PC-9 (cell line): ENCODE measurements around the gene AP2M1. TPM values are rescaled to one million over a fixed set of nuclear protein-coding genes. Genes with fewer than 3 reads are reported as not detected.

Source experiments
- BruUV-seq: library from RNA; stranded (reverse); fragments of 400-500 nt; replicated peaks from 2 replicates; lab custom pipeline; 2021; lab: Mats Ljungman, UMichigan
- CTCF ChIA-PET: fragments of 300-600 bp; sonication (Branson Sonifier 250); formaldehyde crosslinking; loops from one replicate; lab custom pipeline; 2022; ENCODE audit warnings: antibody characterized with exemption; lab: Charles Lee
- POLR2A ChIA-PET: fragments of 300-600 bp; sonication (Branson Sonifier 250); formaldehyde crosslinking; loops from one replicate; lab custom pipeline; 2022; ENCODE audit warnings: antibody characterized with exemption; ENCODE audit not compliant: unreplicated experiment; lab: Charles Lee
- DNase-seq, 2 experiments: peaks; one replicate each; pipeline versions ENCODE4 v3.0.0 to v3.0.0-alpha.2; 2015 to 2022; ENCODE audit warnings: mixed read lengths in 1 of 2
- H2AFZ ChIP-seq: fragments of 200-600 bp; sonication (generic); 2 replicates; pipeline ENCODE4 v1.8.1; 2017; ENCODE audit warnings: antibody characterized with exemption
- H3F3A ChIP-seq: fragments of 200-600 bp; sonication (generic); 2 replicates; pipeline ENCODE4 v1.8.1; 2017; ENCODE audit warnings: antibody characterized with exemption, mild to moderate bottlenecking, low read depth; ENCODE audit not compliant: insufficient read depth
- H3K27ac ChIP-seq: fragments of 200-600 bp; sonication (generic); 2 replicates; pipeline ENCODE4 v1.6.1; 2016; ENCODE audit warnings: mixed run types
- H3K27me3 ChIP-seq: fragments of 200-600 bp; sonication (generic); 2 replicates; pipeline ENCODE4 v1.6.1; 2016; ENCODE audit warnings: low read depth, mixed run types; ENCODE audit not compliant: insufficient read depth
- H3K36me3 ChIP-seq: fragments of 200-600 bp; sonication (generic); 2 replicates; pipeline ENCODE4 v1.6.1; 2016; ENCODE audit warnings: low read depth, mixed run types
- H3K4me1 ChIP-seq: fragments of 200-600 bp; sonication (generic); replicated peaks from 2 replicates; pipeline ENCODE4 v1.6.1; 2016; ENCODE audit warnings: mixed run types; ENCODE audit not compliant: insufficient read depth
- H3K4me2 ChIP-seq: fragments of 200-600 bp; sonication (generic); 2 replicates; pipeline ENCODE4 v1.6.1; 2017; ENCODE audit warnings: mixed run types
- H3K4me3 ChIP-seq: fragments of 200-600 bp; sonication (generic); 2 replicates; pipeline ENCODE4 v1.6.1; 2016; ENCODE audit warnings: mixed run types
- H3K79me2 ChIP-seq: fragments of 200-600 bp; sonication (generic); 2 replicates; pipeline ENCODE4 v1.6.1; 2017; ENCODE audit warnings: low read depth, mixed run types
- H3K9me2 ChIP-seq: fragments of 200-600 bp; sonication (generic); 2 replicates; pipeline ENCODE4 v1.8.1; 2017; ENCODE audit warnings: mild to moderate bottlenecking; ENCODE audit not compliant: insufficient read depth
- H3K9me3 ChIP-seq: fragments of 200-600 bp; sonication (generic); 2 replicates; pipeline ENCODE4 v1.8.1; 2016; ENCODE audit warnings: low read depth; ENCODE audit not compliant: insufficient read depth
- H4K20me1 ChIP-seq: fragments of 200-600 bp; sonication (generic); 2 replicates; pipeline ENCODE4 v1.8.1; 2017; ENCODE audit not compliant: insufficient read depth
- EZH2 ChIP-seq: fragments of 200-600 bp; sonication (generic); IDR thresholded peaks from 2 replicates; pipeline ENCODE4 v1.8.0; 2017; ENCODE audit warnings: antibody characterized with exemption, low read depth
- intact Hi-C: fragments of 100-400 bp; cut with micrococcal nuclease; formaldehyde crosslinking; loops from one replicate; pipeline ENCODE4 v1.10.0; 2022; ENCODE audit not compliant: unreplicated experiment
- total RNA-seq: library from RNA; stranded (reverse); gene quantifications from 2 replicates; pipeline ENCODE4 v1.2.3, GENCODE V29; 2021
- TF ChIP-seq, protein P1 (sequence below): fragments of 200-600 bp; sonication (generic); conservative IDR thresholded peaks from 2 replicates; pipeline ENCODE4 v1.6.1; 2017; ENCODE audit warnings: mixed run types, antibody characterized with exemption, mild to moderate bottlenecking, moderate library complexity

Gene AP2M1
- total RNA-seq, 1 experiment from 2014 or later: 606 TPM

DNA sequence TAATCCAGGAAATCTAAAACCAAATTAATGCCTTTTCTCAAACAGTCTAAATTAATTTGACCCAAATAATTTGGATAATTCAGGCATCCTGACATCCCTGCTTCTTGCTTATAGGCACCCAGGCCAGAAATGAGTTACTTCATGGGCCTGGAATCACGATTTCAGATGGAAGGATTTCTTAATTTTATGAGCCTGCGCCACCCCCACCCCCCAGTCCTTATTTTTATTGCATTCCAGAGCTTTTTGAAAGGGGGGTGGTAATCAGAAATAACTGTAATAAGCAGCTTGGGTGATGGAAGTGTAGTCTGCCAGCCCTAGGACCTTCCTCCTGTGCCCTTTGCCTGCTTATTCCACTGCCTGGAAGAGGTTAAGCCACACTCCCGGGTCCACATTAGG lies 1.3 kb downstream of the AP2M1 start:
- POLR2A ChIA-PET: interaction anchor here (0.6 to 1.2 kb wide), 7 partner anchors 10 to 911 kb away, joined by 3 to 11 read pairs (median 6); partner anchors contain the start of gene ABCF3
- H3F3A ChIP-seq: peaks cover 42% of the 10 kb centered on the region; the same call in 1 of the 2 replicates
- no peaks in the 10 kb centered on the region for H3K9me2 ChIP-seq
- H3K4me3 ChIP-seq: peak overlapping the region; percentile 91
- TSS peak; percentile 96 for BruUV-seq
- no peaks in the 10 kb centered on the region for H3K9me3 ChIP-seq
- peaks cover 3% of the 10 kb centered on the region; the same call in 1 of the 2 replicates for H4K20me1 ChIP-seq
- H3K4me1 ChIP-seq: peaks cover 20% of the 10 kb centered on the region
- peak overlapping the region; percentile 42; the same call in 1 of the 2 replicates for H2AFZ ChIP-seq
- intact Hi-C loops: loop anchor here (1.0 to 5.0 kb wide), 4 partner anchors 9 to 209 kb away; partner anchors contain the start of genes CLCN2 and POLR2H
- CTCF ChIA-PET: interaction anchor here (0.6 to 1.2 kb wide), 5 partner anchors 8 to 170 kb away, joined by 3 to 6 read pairs (median 4); partner anchors contain the start of gene ABCF3
- H3K79me2 ChIP-seq: peaks cover 42% of the 10 kb centered on the region
- DNase-seq: no peak
- H3K36me3 ChIP-seq: peaks cover 44% of the 10 kb centered on the region
- peak overlapping the region; percentile 100 for H3K4me2 ChIP-seq
- peak overlapping the region; percentile 32 for H3K27ac ChIP-seq
- no peaks in the 10 kb centered on the region for H3K27me3 ChIP-seq
- TF ChIP-seq, protein P1, sequence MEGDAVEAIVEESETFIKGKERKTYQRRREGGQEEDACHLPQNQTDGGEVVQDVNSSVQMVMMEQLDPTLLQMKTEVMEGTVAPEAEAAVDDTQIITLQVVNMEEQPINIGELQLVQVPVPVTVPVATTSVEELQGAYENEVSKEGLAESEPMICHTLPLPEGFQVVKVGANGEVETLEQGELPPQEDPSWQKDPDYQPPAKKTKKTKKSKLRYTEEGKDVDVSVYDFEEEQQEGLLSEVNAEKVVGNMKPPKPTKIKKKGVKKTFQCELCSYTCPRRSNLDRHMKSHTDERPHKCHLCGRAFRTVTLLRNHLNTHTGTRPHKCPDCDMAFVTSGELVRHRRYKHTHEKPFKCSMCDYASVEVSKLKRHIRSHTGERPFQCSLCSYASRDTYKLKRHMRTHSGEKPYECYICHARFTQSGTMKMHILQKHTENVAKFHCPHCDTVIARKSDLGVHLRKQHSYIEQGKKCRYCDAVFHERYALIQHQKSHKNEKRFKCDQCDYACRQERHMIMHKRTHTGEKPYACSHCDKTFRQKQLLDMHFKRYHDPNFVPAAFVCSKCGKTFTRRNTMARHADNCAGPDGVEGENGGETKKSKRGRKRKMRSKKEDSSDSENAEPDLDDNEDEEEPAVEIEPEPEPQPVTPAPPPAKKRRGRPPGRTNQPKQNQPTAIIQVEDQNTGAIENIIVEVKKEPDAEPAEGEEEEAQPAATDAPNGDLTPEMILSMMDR: no peak
- no peak for TF ChIP-seq EZH2

GRCh38 chr3:184176377-184177330 lies 2.0 kb downstream of the AP2M1 start:
- peak; percentile 88 to 96 for DNase-seq
- Histone ChIP-seq H3K4me2 (peak overlapping the region; percentile 100), H3K4me1 (peaks cover 20% of the 10 kb centered on the region), H3K9me3 (no peaks in the 10 kb centered on the region), H3K27me3 (no peaks in the 10 kb centered on the region), H3K9me2 (no peaks in the 10 kb centered on the region), H3K27ac (peak overlapping the region; percentile 32), H3K36me3 (peaks cover 46% of the 10 kb centered on the region), H3F3A (peaks cover 40% of the 10 kb centered on the region; the same call in 1 of the 2 replicates), H3K4me3 (peak overlapping the region; percentile 91), H2AFZ (peak overlapping the region; percentile 42), H4K20me1 (no peaks in the 10 kb centered on the region; the same call in 1 of the 2 replicates), H3K79me2 (peaks cover 42% of the 10 kb centered on the region)
- TF ChIP-seq EZH2: no peak
- TF ChIP-seq, protein P1: no peak
- POLR2A ChIA-PET: interaction anchor here (0.5 to 1.2 kb wide), 13 partner anchors 9 to 968 kb away, joined by 3 to 28 read pairs (median 4); partner anchors contain the start of gene ABCF3
- CTCF ChIA-PET: interaction anchor here (0.6 to 1.2 kb wide), 9 partner anchors 8 to 170 kb away, joined by 3 to 6 read pairs (median 4); partner anchors contain the start of gene ABCF3
- intact Hi-C loops: loop anchor here (1.0 to 5.0 kb wide), 4 partner anchors 9 to 210 kb away; partner anchors contain the start of genes CLCN2 and POLR2H
- TSS peak; percentile 21 for BruUV-seq

GRCh38 chr3:184177331-184177731 lies 2.7 kb downstream of the AP2M1 start:
- H3K4me2 ChIP-seq: peak overlapping the region; percentile 100
- no peak for DNase-seq
- intact Hi-C loops: loop anchor here (2.0 to 5.0 kb wide), 3 partner anchors 63 to 211 kb away; partner anchors contain the start of genes CLCN2 and POLR2H
- H3K79me2 ChIP-seq: peaks cover 42% of the 10 kb centered on the region
- no peaks in the 10 kb centered on the region for H3K9me3 ChIP-seq
- H3K27ac ChIP-seq: no peak overlapping the region
- no peak overlapping the region for H2AFZ ChIP-seq
- POLR2A ChIA-PET: interaction anchor here (0.6 to 1.2 kb wide), 2 partner anchors 8 to 23 kb away, joined by 9 to 28 read pairs; partner anchors contain the start of gene ABCF3
- TF ChIP-seq, protein P1: no peak
- no peak for TF ChIP-seq EZH2
- no peak overlapping the region for H3K4me3 ChIP-seq
- H3F3A ChIP-seq: peaks cover 33% of the 10 kb centered on the region; the same call in 1 of the 2 replicates
- H3K4me1 ChIP-seq: peaks cover 20% of the 10 kb centered on the region
- H4K20me1 ChIP-seq: no peaks in the 10 kb centered on the region; the same call in 1 of the 2 replicates
- H3K27me3 ChIP-seq: no peaks in the 10 kb centered on the region
- peaks cover 52% of the 10 kb centered on the region for H3K36me3 ChIP-seq
- no peaks in the 10 kb centered on the region for H3K9me2 ChIP-seq
- CTCF ChIA-PET: interaction anchor here (0.6 to 1.2 kb wide), 5 partner anchors 44 to 70 kb away, joined by 3 to 6 read pairs (median 5); no protein-coding TSS in a partner anchor
- no TSS peak for BruUV-seq
